IMR-90 (cell line): Measurements from ENCODE around the gene ZFP36. TPM values are rescaled to one million over a fixed set of nuclear protein-coding genes. Genes with fewer than 3 reads are reported as not detected.

Experiments
- ATAC-seq: fragments of 200-7000 bp; cut with Tn5 transposase; 2 replicates; pipeline ENCODE4 v1.9.1; 2020; ENCODE audit warnings: low read depth, mild to moderate bottlenecking, moderate library complexity
- BruUV-seq: library from RNA; stranded (reverse); fragments of 400-500 nt; replicated peaks from 2 replicates; lab custom pipeline; 2021; lab: Mats Ljungman, UMichigan
- CTCF ChIA-PET: fragments of 300-600 bp; formaldehyde crosslinking; extraction: SDS; loops from one replicate; lab custom pipeline; 2021; ENCODE audit warnings: antibody characterized with exemption; lab: Yijun Ruan, JAX
- POLR2A ChIA-PET: fragments of 300-600 bp; sonication (Branson Sonifier 250); formaldehyde crosslinking; loops from one replicate; lab custom pipeline; 2022; ENCODE audit warnings: antibody characterized with exemption; ENCODE audit not compliant: unreplicated experiment; lab: Charles Lee
- DNase-seq: peaks from one replicate; pipeline ENCODE4 v3.0.0; 2013
- H2AFZ ChIP-seq: replicated peaks from 2 replicates; pipeline ENCODE3; 2013; ENCODE audit warnings: low read length, mild to moderate bottlenecking; ENCODE audit not compliant: poor library complexity
- H2AK5ac ChIP-seq: 2 replicates; pipeline ENCODE4 v1.6.1; 2013; ENCODE audit warnings: low read depth, low read length, inconsistent platforms
- H2AK9ac ChIP-seq: replicated peaks from 2 replicates; pipeline ENCODE3; 2013; ENCODE audit warnings: mild to moderate bottlenecking, low read depth, low read length, moderate library complexity; ENCODE audit not compliant: poor library complexity
- H2BK120ac ChIP-seq: 2 replicates; pipeline ENCODE4 v1.6.1; 2013; ENCODE audit warnings: low read depth, low read length, inconsistent platforms
- H2BK15ac ChIP-seq: 3 replicates; pipeline ENCODE4 v1.6.1; 2013; ENCODE audit warnings: low read depth, low read length, inconsistent platforms
- H2BK20ac ChIP-seq: 2 replicates; pipeline ENCODE4 v1.6.1; 2013; ENCODE audit warnings: low read depth, mild to moderate bottlenecking, inconsistent platforms, low read length, moderate library complexity
- H2BK5ac ChIP-seq: 2 replicates; pipeline ENCODE4 v1.6.1; 2013; ENCODE audit warnings: mild to moderate bottlenecking, low read depth, low read length, inconsistent platforms; ENCODE audit not compliant: poor library complexity, severe bottlenecking
- H3K14ac ChIP-seq: replicated peaks from 2 replicates; pipeline ENCODE4 v1.6.1; 2013; ENCODE audit warnings: low read depth, low read length, inconsistent platforms
- H3K18ac ChIP-seq: 2 replicates; pipeline ENCODE4 v1.6.1; 2013; ENCODE audit warnings: low read depth, low read length, control low read depth
- H3K23ac ChIP-seq: 2 replicates; pipeline ENCODE4 v1.6.1; 2013; ENCODE audit warnings: low read depth, low read length, inconsistent platforms
- H3K27ac ChIP-seq: 2 replicates; pipeline ENCODE4 v1.5.1; 2013; ENCODE audit warnings: mild to moderate bottlenecking, control low read depth, low read length; ENCODE audit not compliant: insufficient read depth
- H3K27me3 ChIP-seq: 2 replicates; pipeline ENCODE4 v1.6.1; 2013; ENCODE audit warnings: low read length; ENCODE audit not compliant: control insufficient read depth, insufficient read depth
- H3K36me3 ChIP-seq: 2 replicates; pipeline ENCODE4 v1.6.1; 2013; ENCODE audit warnings: low read length, mixed read lengths; ENCODE audit not compliant: control insufficient read depth, insufficient read depth
- H3K4ac ChIP-seq: 2 replicates; pipeline ENCODE4 v1.6.1; 2013; ENCODE audit warnings: low read depth, low read length, inconsistent platforms
- H3K4me1 ChIP-seq: 2 replicates; pipeline ENCODE4 v1.6.1; 2013; ENCODE audit warnings: low read length, mixed read lengths; ENCODE audit not compliant: control insufficient read depth, insufficient read depth
- H3K4me2 ChIP-seq: 2 replicates; pipeline ENCODE4 v1.6.1; 2013; ENCODE audit warnings: low read depth, mild to moderate bottlenecking, control low read depth, low read length, moderate library complexity
- H3K4me3 ChIP-seq: 2 replicates; pipeline ENCODE4 v1.5.1; 2013; ENCODE audit warnings: low read depth, mild to moderate bottlenecking, control low read depth, low read length, moderate library complexity; ENCODE audit not compliant: insufficient read depth
- H3K56ac ChIP-seq: 2 replicates; pipeline ENCODE4 v1.6.1; 2013; ENCODE audit warnings: low read length, inconsistent platforms; ENCODE audit not compliant: insufficient read depth; ENCODE audit errors: extremely low read depth
- H3K79me1 ChIP-seq, 2 experiments: 2 replicates each; pipeline ENCODE4 v1.6.1; 2013; ENCODE audit warnings: low read length in 2 of 2, inconsistent platforms in 1 of 2, low read depth in 1 of 2
- H3K9ac ChIP-seq: 2 replicates; pipeline ENCODE4 v1.6.1; 2013; ENCODE audit warnings: low read depth, low read length, control low read depth
- H3K9me1 ChIP-seq: 2 replicates; pipeline ENCODE4 v1.6.1; 2013; ENCODE audit warnings: low read length, inconsistent platforms; ENCODE audit not compliant: insufficient read depth
- H3K9me3 ChIP-seq: 2 replicates; pipeline ENCODE4 v1.6.1; 2013; ENCODE audit warnings: low read length; ENCODE audit not compliant: control insufficient read depth, insufficient read depth
- H4K20me1 ChIP-seq: 2 replicates; pipeline ENCODE4 v1.6.1; 2013; ENCODE audit warnings: low read length, inconsistent platforms; ENCODE audit not compliant: insufficient read depth
- H4K5ac ChIP-seq: 2 replicates; pipeline ENCODE4 v1.6.1; 2013; ENCODE audit warnings: mild to moderate bottlenecking, low read depth, low read length, control low read depth
- H4K8ac ChIP-seq, 2 experiments: 2 replicates each; pipeline ENCODE4 v1.6.1; 2013; ENCODE audit warnings: low read depth in 2 of 2, low read length in 2 of 2, control low read depth in 1 of 2, inconsistent platforms in 1 of 2
- H4K91ac ChIP-seq: 2 replicates; pipeline ENCODE4 v1.6.1; 2013; ENCODE audit warnings: low read depth, low read length, inconsistent platforms; ENCODE audit not compliant: insufficient read depth
- BHLHE40 ChIP-seq: fragments of 150-350 bp; IDR thresholded peaks from 2 replicates; pipeline ENCODE4 v1.6.1; 2016; ENCODE audit warnings: mild to moderate bottlenecking, low read depth, low read length
- CEBPB ChIP-seq: IDR thresholded peaks from 2 replicates; pipeline ENCODE4 v1.6.1; 2012; ENCODE audit warnings: low read depth, low read length, improper control_type of control experiment
- CHD1 ChIP-seq: IDR thresholded peaks from 2 replicates; pipeline ENCODE4 v1.6.1; 2012; ENCODE audit warnings: low read depth, low read length, improper control_type of control experiment
- FOS ChIP-seq: fragments of 150-350 bp; IDR thresholded peaks from 2 replicates; pipeline ENCODE4 v1.6.1; 2016; ENCODE audit warnings: low read depth, low read length
- MAZ ChIP-seq: IDR thresholded peaks from 2 replicates; pipeline ENCODE4 v1.6.1; 2012; ENCODE audit warnings: low read depth, mild to moderate bottlenecking, low read length, improper control_type of control experiment, moderate library complexity, borderline replicate concordance
- MXI1 ChIP-seq: IDR thresholded peaks from 2 replicates; pipeline ENCODE4 v1.6.1; 2012; ENCODE audit warnings: low read depth, mild to moderate bottlenecking, low read length, moderate library complexity, borderline replicate concordance
- NFE2L2 ChIP-seq: fragments of 150-350 bp; IDR thresholded peaks from 2 replicates; pipeline ENCODE4 v1.6.1; 2016; ENCODE audit warnings: low read depth, mild to moderate bottlenecking, low read length
- RAD21 ChIP-seq: IDR thresholded peaks from 2 replicates; pipeline ENCODE4 v1.6.1; 2012; ENCODE audit warnings: low read length, improper control_type of control experiment
- RCOR1 ChIP-seq: IDR thresholded peaks from 2 replicates; pipeline ENCODE4 v1.6.1; 2012; ENCODE audit warnings: mild to moderate bottlenecking, low read length, improper control_type of control experiment; ENCODE audit not compliant: insufficient replicate concordance
- RFX5 ChIP-seq: IDR thresholded peaks from 2 replicates; pipeline ENCODE4 v1.8.0; 2012; ENCODE audit warnings: low read depth, mild to moderate bottlenecking, low read length, moderate library complexity
- WGBS, 2 experiments: methylation state at CpG; one replicate each; pipeline versions ENCODE4 v1.1.5 to v1.1.7; 2013; ENCODE audit warnings: missing lambda C conversion rate in 2 of 2; ENCODE audit not compliant: insufficient read length in 1 of 2; ENCODE audit errors: extremely low coverage in 2 of 2; 5-methylcytosine and 5-hydroxymethylcytosine counted together
- dilution Hi-C: fragments of 300-500 bp; cut with HindIII; formaldehyde crosslinking; loops from one replicate; pipeline ENCODE4 v1.14.3; 2018; ENCODE audit warnings: low sequenced_read_pairs; ENCODE audit not compliant: unreplicated experiment
- in situ Hi-C: fragments of 300-500 bp; cut with MboI; formaldehyde crosslinking; loops from 3 replicates; pipeline ENCODE4 v1.14.3; 2019; ENCODE audit warnings: low sequenced_read_pairs, inconsistent platforms, mixed read lengths
- intact Hi-C: fragments of 100-400 bp; cut with micrococcal nuclease; formaldehyde crosslinking; loops from 2 replicates; pipeline ENCODE4 v1.10.0; 2022
- polyA plus RNA-seq, 3 experiments: library from polyadenylated mRNA; depleted of rRNA; stranded (reverse); fragments of >200 nt; gene quantifications; 2 replicates each; pipeline ENCODE4 v1.2.3, GENCODE V29; 2012; ENCODE audit warnings: low replicate concordance in 1 of 3
- total RNA-seq: library from RNA; depleted of rRNA; stranded (reverse); fragments of >200 nt; gene quantifications from 2 replicates; pipeline ENCODE4 v1.2.3, GENCODE V29; 2012
- TF ChIP-seq, protein P1 (sequence below): fragments of 150-350 bp; IDR thresholded peaks from 2 replicates; pipeline ENCODE4 v1.6.1; 2016; ENCODE audit warnings: low read depth, mild to moderate bottlenecking, low read length, moderate library complexity, borderline replicate concordance
- TF ChIP-seq, protein P2 (sequence below): conservative IDR thresholded peaks from 2 replicates; pipeline ENCODE4 v1.5.1; 2012; ENCODE audit warnings: mild to moderate bottlenecking, low read depth, low read length, improper control_type of control experiment
- TF ChIP-seq, protein P3 (sequence below): fragments of 150-350 bp; IDR thresholded peaks from 2 replicates; pipeline ENCODE4 v1.6.1; 2017; ENCODE audit warnings: mild to moderate bottlenecking, antibody characterized with exemption, low read length, low read depth

The ZFP36 gene
- total and polyA plus RNA-seq, 2 of the 4 experiments (the other 2 are of a cell fraction), result 1.4 to 45.0 TPM

DNA sequence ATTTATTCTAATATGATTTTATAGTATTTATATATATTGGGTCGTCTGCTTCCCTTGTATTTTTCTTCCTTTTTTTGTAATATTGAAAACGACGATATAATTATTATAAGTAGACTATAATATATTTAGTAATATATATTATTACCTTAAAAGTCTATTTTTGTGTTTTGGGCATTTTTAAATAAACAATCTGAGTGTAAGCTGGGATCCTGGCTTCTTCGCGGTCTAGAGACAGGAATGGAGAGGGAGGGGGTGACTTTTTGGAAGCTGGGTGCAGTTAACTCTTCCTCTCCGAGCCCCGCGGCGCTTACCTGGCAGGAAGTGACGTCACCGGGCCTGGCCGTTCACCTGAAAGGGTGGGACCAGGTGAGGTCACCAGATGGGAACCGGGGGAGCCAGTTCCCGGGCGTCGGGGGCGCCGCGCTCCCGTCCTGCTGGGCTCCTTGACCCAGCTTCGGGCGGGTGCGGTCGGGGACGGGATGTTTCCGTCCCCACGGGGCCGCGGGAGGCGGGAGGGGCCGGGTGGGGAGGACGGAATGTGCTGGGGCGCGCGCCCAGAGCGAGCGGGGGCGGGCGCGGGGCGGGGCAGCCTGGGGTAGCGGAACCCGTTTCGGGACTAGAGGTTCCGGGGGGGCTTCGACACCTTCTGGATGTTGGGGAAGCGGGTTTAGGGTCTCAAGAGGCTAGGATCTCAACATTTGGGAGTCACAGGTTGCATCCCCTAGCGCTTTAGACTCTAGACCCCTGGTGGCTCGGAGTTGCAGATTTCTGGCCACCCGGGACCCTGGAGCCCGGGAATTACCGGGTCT is 2.8 kb downstream of the ZFP36 start:
- Histone ChIP-seq H3K56ac (peak overlapping the region; percentile 98), H4K91ac (peak overlapping the region; percentile 96), H3K14ac (peak overlapping the region; percentile 99), H2AK9ac (peak overlapping the region; percentile 97), H3K23ac (peak overlapping the region; percentile 95), H4K5ac (peak overlapping the region; percentile 73), H3K4me2 (peak overlapping the region; percentile 96), H2BK15ac (peak overlapping the region; percentile 84; the same call in 1 of the 3 replicates), H2BK5ac (peak overlapping the region; percentile 87), H3K36me3 (peaks cover 15% of the 10 kb centered on the region), H3K4me1 (peaks cover 17% of the 10 kb centered on the region), H3K4me3 (peak overlapping the region; percentile 58), H4K8ac (peak overlapping the region; percentile 94 to 95), H2BK20ac (no peak overlapping the region), H3K27ac (peak overlapping the region; percentile 97), H3K18ac (peak overlapping the region; percentile 83), H2BK120ac (peak overlapping the region; percentile 84), H3K9ac (peak overlapping the region; percentile 93), H2AFZ (peak overlapping the region; percentile 78), H4K20me1 (peaks cover 35% of the 10 kb centered on the region), H3K27me3 (no peaks in the 10 kb centered on the region), H3K79me1 (peaks cover 5 to 40% of the 10 kb centered on the region in 2 experiments; a peak in 3 of 4 replicates), H2AK5ac (peak overlapping the region; percentile 87), H3K4ac (peak overlapping the region; percentile 98), H3K9me3 (no peaks in the 10 kb centered on the region), H3K9me1 (no peaks in the 10 kb centered on the region)
- dilution Hi-C loops (no loop called here), intact Hi-C loops (no loop called here), in situ Hi-C loops (no loop called here)
- CTCF ChIA-PET, result no interaction called here
- ATAC-seq (peak; percentile 1; the same call in 1 of the 2 replicates), DNase-seq (peak; percentile 61)
- no TSS peak for BruUV-seq
- 3% methylated on average over 8 of the region's 52 CpGs; no CpG with 5 or more reads in 1 of the 2 experiments for WGBS, 2 experiments
- POLR2A ChIA-PET, result interaction anchor here (0.6 kb wide), 1 partner anchor 19 kb away, joined by 4 read pairs; no protein-coding TSS in a partner anchor
- TF ChIP-seq, protein P1, sequence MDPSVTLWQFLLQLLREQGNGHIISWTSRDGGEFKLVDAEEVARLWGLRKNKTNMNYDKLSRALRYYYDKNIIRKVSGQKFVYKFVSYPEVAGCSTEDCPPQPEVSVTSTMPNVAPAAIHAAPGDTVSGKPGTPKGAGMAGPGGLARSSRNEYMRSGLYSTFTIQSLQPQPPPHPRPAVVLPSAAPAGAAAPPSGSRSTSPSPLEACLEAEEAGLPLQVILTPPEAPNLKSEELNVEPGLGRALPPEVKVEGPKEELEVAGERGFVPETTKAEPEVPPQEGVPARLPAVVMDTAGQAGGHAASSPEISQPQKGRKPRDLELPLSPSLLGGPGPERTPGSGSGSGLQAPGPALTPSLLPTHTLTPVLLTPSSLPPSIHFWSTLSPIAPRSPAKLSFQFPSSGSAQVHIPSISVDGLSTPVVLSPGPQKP, result no peak
- TF ChIP-seq RFX5, result no peak
- TF ChIP-seq MAZ, result peak; percentile 81; the same call in 1 of the 2 replicates
- 0 out of 2 replicates have a peak, but pooled peaks have one; percentile 3 for TF ChIP-seq FOS
- TF ChIP-seq CHD1, result no peak; the same call in 1 of the 2 replicates
- 0 out of 2 replicates have a peak, but pooled peaks have one; percentile 8 for TF ChIP-seq BHLHE40
- TF ChIP-seq, protein P2, sequence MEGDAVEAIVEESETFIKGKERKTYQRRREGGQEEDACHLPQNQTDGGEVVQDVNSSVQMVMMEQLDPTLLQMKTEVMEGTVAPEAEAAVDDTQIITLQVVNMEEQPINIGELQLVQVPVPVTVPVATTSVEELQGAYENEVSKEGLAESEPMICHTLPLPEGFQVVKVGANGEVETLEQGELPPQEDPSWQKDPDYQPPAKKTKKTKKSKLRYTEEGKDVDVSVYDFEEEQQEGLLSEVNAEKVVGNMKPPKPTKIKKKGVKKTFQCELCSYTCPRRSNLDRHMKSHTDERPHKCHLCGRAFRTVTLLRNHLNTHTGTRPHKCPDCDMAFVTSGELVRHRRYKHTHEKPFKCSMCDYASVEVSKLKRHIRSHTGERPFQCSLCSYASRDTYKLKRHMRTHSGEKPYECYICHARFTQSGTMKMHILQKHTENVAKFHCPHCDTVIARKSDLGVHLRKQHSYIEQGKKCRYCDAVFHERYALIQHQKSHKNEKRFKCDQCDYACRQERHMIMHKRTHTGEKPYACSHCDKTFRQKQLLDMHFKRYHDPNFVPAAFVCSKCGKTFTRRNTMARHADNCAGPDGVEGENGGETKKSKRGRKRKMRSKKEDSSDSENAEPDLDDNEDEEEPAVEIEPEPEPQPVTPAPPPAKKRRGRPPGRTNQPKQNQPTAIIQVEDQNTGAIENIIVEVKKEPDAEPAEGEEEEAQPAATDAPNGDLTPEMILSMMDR, result no peak
- TF ChIP-seq, protein P3, sequence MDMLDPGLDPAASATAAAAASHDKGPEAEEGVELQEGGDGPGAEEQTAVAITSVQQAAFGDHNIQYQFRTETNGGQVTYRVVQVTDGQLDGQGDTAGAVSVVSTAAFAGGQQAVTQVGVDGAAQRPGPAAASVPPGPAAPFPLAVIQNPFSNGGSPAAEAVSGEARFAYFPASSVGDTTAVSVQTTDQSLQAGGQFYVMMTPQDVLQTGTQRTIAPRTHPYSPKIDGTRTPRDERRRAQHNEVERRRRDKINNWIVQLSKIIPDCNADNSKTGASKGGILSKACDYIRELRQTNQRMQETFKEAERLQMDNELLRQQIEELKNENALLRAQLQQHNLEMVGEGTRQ, result peak; percentile 61; the same call in 1 of the 2 replicates
- no peak for TF ChIP-seq RCOR1
- no peak for TF ChIP-seq NFE2L2
- no peak for TF ChIP-seq MXI1
- no peak for TF ChIP-seq CEBPB
- no peak for TF ChIP-seq RAD21
